ENCODE results near the gene RSBN1L. TPM values are rescaled to one million over a fixed set of nuclear protein-coding genes. Genes with fewer than 3 reads are reported as not detected.
A peak's percentile ranks its signal among the peaks of the same experiment; 100 is the strongest.

The RSBN1L gene
- polyA plus RNA-seq, 2 of the 4 experiments (the other 2 are of a cell fraction): 11.1 to 13.0 TPM

- TF ChIP-seq CHD2 (IDR thresholded peaks at IDR 0.05; ENCODE audit: low read length, partially characterized antibody) (no peak), PBX3 (IDR thresholded peaks at IDR 0.05) (no peak), BHLHE40 (IDR thresholded peaks at IDR 0.05; ENCODE audit: low read depth, low read length) (no peak), HES2 (IDR thresholded peaks at IDR 0.05) (no peak), RCOR1 (IDR thresholded peaks at IDR 0.05; ENCODE audit: low read depth, low read length) (no peak), JUN (IDR thresholded peaks at IDR 0.05) (no peak), FOXS1 (CRISPR knock-in tag; IDR thresholded peaks at IDR 0.05) (no peak), ZFP36 (IDR thresholded peaks at IDR 0.05; ENCODE audit: borderline replicate concordance, partially characterized antibody) (no peak), RFX5 (IDR thresholded peaks at IDR 0.05) (no peak)
Measured at GRCh38 chr7:77740257-77740656, 44.0 kb downstream of the RSBN1L start (continued).

GRCh38 chr7:77743518-77743917 is 47.3 kb downstream of the RSBN1L start:
- ATAC-seq (no peak), DNase-seq (ENCODE audit: low read depth in 1 of 2, low spot score in 1 of 2) (no peak), FAIRE-seq (no peak)
- peak overlapping the region in 1 of 2 experiments; percentile 52; a peak in 3 of 6 replicates for H3K27ac ChIP-seq
- no peak overlapping the region for H3K4me3 ChIP-seq
- H3K9me3 ChIP-seq: no peaks in the 10 kb centered on the region
- peaks cover 18% of the 10 kb centered on the region; the same call in 2 of the 3 replicates for H3K4me1 ChIP-seq
- H3K4me2 ChIP-seq: no peak overlapping the region
- 91% methylated on average over 1 of the region's 1 CpG for WGBS (ENCODE audit: missing lambda C conversion rate)
- no peak for TF ChIP-seq SREBF2 (IDR thresholded peaks at IDR 0.05)
- peak; percentile 25 to 45; a peak in 2 of 4 replicates for TF ChIP-seq CEBPB (IDR thresholded peaks at IDR 0.05)
- POLR2A ChIA-PET: no interaction called here
- CTCF ChIA-PET: interaction anchor here (0.6 kb wide), 2 partner anchors 17 to 20 kb away, joined by 3 read pairs; no protein-coding TSS in a partner anchor

- WGBS (ENCODE audit: missing lambda C conversion rate): 96% methylated on average over 4 of the region's 4 CpGs
- Histone ChIP-seq H3K27ac (no peak overlapping the region), H3K4me1 (peaks cover 9% of the 10 kb centered on the region; the same call in 2 of the 3 replicates), H3K4me2 (no peak overlapping the region), H3K9me3 (no peaks in the 10 kb centered on the region), H3K4me3 (no peak overlapping the region)
- no peak for FAIRE-seq
- ChIA-PET POLR2A (no interaction called here), CTCF (interaction anchor here (1.1 to 2.3 kb wide), 2 partner anchors 13 to 88 kb away, joined by 4 to 9 read pairs; no protein-coding TSS in a partner anchor)
- no peak for ATAC-seq
- TF ChIP-seq CEBPB (IDR thresholded peaks at IDR 0.05) (no peak), FOSB (CRISPR knock-in tag; IDR thresholded peaks at IDR 0.05) (no peak), HOXB5 (CRISPR knock-in tag; IDR thresholded peaks at IDR 0.05) (no peak), ELK1 (IDR thresholded peaks at IDR 0.05; ENCODE audit: low read depth, low read length) (no peak), REST (IDR thresholded peaks at IDR 0.05) (no peak), USF2 (IDR thresholded peaks at IDR 0.05) (no peak), POLR2A (IDR thresholded peaks at IDR 0.05; ENCODE audit: low read length) (no peak), PBX3 (IDR thresholded peaks at IDR 0.05) (no peak), CBX2 (IDR thresholded peaks at IDR 0.05; ENCODE audit: borderline replicate concordance, low read depth) (no peak), BCL3 (IDR thresholded peaks at IDR 0.05) (no peak), ESRRA (IDR thresholded peaks at IDR 0.05; ENCODE audit: borderline replicate concordance, low read length) (no peak), E2F6 (IDR thresholded peaks at IDR 0.05; ENCODE audit: borderline replicate concordance, low read depth) (no peak), RCOR1 (IDR thresholded peaks at IDR 0.05; ENCODE audit: low read depth, low read length) (no peak), MAZ (IDR thresholded peaks at IDR 0.05; ENCODE audit: borderline replicate concordance, low read depth, low read length) (no peak), MAFK (IDR thresholded peaks at IDR 0.05; ENCODE audit: partially characterized antibody) (no peak), JUNB (IDR thresholded peaks at IDR 0.05) (no peak), ZSCAN20 (CRISPR knock-in tag; IDR thresholded peaks at IDR 0.05) (no peak), KDM5A (IDR thresholded peaks at IDR 0.05) (no peak), CHD2 (IDR thresholded peaks at IDR 0.05; ENCODE audit: low read length, partially characterized antibody) (no peak)
- DNase-seq (ENCODE audit: low read depth in 1 of 2, low spot score in 1 of 2): no peak
Measured at GRCh38 chr7:77745746-77746145, 49.5 kb downstream of the RSBN1L start.
